ENCODE results near the gene COPG2. TPM values are rescaled to one million over a fixed set of nuclear protein-coding genes. Genes with fewer than 3 reads are reported as not detected.

The COPG2 gene
- total RNA-seq, 1 donor from 2014 or later: 15.3 TPM

GRCh38 chr7:130689683-130690082, 21.1 kb upstream of the COPG2 start:
- DNase-seq: no peak
- Mint-ChIP-seq H3K36me3 (ENCODE audit: low read depth) (peaks cover 2% of the 10 kb centered on the region), H3K4me3 (no peak overlapping the region), H3K4me1 (no peaks in the 10 kb centered on the region), H3K27me3 (peaks cover 2% of the 10 kb centered on the region), H3K27ac (no peak overlapping the region), H3K9me3 (peaks cover 3% of the 10 kb centered on the region)
- TF ChIP-seq CTCF (IDR thresholded peaks at IDR 0.05): no peak
- ATAC-seq (ENCODE audit: low read depth): no peak
- CTCF ChIA-PET: no interaction called here
- intact Hi-C loops (cut with micrococcal nuclease): no loop called here
- POLR2A ChIA-PET: no interaction called here

- H3K4me3 Mint-ChIP-seq: no peak overlapping the region
- no peak overlapping the region for H3K27ac Mint-ChIP-seq
- ATAC-seq (ENCODE audit: low read depth) (no peak), DNase-seq (no peak)
- intact Hi-C loops (cut with micrococcal nuclease): no loop called here
- no peaks in the 10 kb centered on the region for H3K27me3 Mint-ChIP-seq
- H3K9me3 Mint-ChIP-seq: no peaks in the 10 kb centered on the region
- ChIA-PET CTCF (no interaction called here), POLR2A (no interaction called here)
- TF ChIP-seq CTCF (IDR thresholded peaks at IDR 0.05): no peak
- no peaks in the 10 kb centered on the region for H3K4me1 Mint-ChIP-seq
- no peaks in the 10 kb centered on the region for H3K36me3 Mint-ChIP-seq (ENCODE audit: low read depth)
These were observed 14.5 kb upstream of the COPG2 start for GRCh38 chr7:130683026-130683425.

- CTCF ChIA-PET: no interaction called here
- intact Hi-C loops (cut with micrococcal nuclease): no loop called here
- Mint-ChIP-seq H3K4me3 (no peak overlapping the region), H3K27me3 (peaks cover 7% of the 10 kb centered on the region), H3K4me1 (peaks cover 1% of the 10 kb centered on the region), H3K9me3 (no peaks in the 10 kb centered on the region), H3K27ac (no peak overlapping the region), H3K36me3 (ENCODE audit: low read depth) (no peaks in the 10 kb centered on the region)
- DNase-seq: no peak
- POLR2A ChIA-PET: no interaction called here
- no peak for TF ChIP-seq CTCF (IDR thresholded peaks at IDR 0.05)
- ATAC-seq (ENCODE audit: low read depth): no peak
These were observed 5.9 kb upstream of the COPG2 start for GRCh38 chr7:130674456-130674855.

- H3K27me3 Mint-ChIP-seq: peaks cover 7% of the 10 kb centered on the region
- TF ChIP-seq CTCF (IDR thresholded peaks at IDR 0.05): no peak
These were observed 4.5 kb upstream of the COPG2 start for GRCh38 chr7:130673066-130673465.

GRCh38 chr7:130672146-130672545, 3.6 kb upstream of the COPG2 start:
- no peak overlapping the region for H3K4me3 Mint-ChIP-seq
- POLR2A ChIA-PET: no interaction called here
- intact Hi-C loops (cut with micrococcal nuclease): no loop called here
- CTCF ChIA-PET: no interaction called here
- H3K4me1 Mint-ChIP-seq: peaks cover 11% of the 10 kb centered on the region
- DNase-seq: no peak
- H3K9me3 Mint-ChIP-seq: no peaks in the 10 kb centered on the region
- TF ChIP-seq CTCF (IDR thresholded peaks at IDR 0.05): no peak
- H3K36me3 Mint-ChIP-seq (ENCODE audit: low read depth): no peaks in the 10 kb centered on the region
- H3K27ac Mint-ChIP-seq: no peak overlapping the region
- ATAC-seq (ENCODE audit: low read depth): no peak
- peaks cover 7% of the 10 kb centered on the region for H3K27me3 Mint-ChIP-seq

More at GRCh38 chr7:130673066-130673465, 4.5 kb upstream of the COPG2 start:
- DNase-seq (no peak), ATAC-seq (ENCODE audit: low read depth) (no peak)
- no peak overlapping the region for H3K4me3 Mint-ChIP-seq
- no peak overlapping the region for H3K27ac Mint-ChIP-seq
- CTCF ChIA-PET: no interaction called here
- POLR2A ChIA-PET: no interaction called here
- no peaks in the 10 kb centered on the region for H3K36me3 Mint-ChIP-seq (ENCODE audit: low read depth)
- no peaks in the 10 kb centered on the region for H3K9me3 Mint-ChIP-seq
- intact Hi-C loops (cut with micrococcal nuclease): no loop called here
- H3K4me1 Mint-ChIP-seq: peaks cover 7% of the 10 kb centered on the region

Data from activated B cell treated with CpG ODN at 0.5 μM for 24 hours (primary cell).